Suprapubic skin (tissue), 3 donors: Measurements from ENCODE around the gene SLC23A3.

Source experiments
- CTCF ChIP-seq, 2 donors: fragments of 200-600 bp in 1 of 2; fragments of 450-650 bp in 1 of 2; sonication (generic) in 1 of 2; IDR thresholded peaks; one replicate each; pipeline ENCODE4 v1.5.1; 2016 to 2019; ENCODE audit warnings: antibody characterized with exemption in 2 of 2, mild to moderate bottlenecking in 1 of 2, moderate library complexity in 1 of 2
- POLR2A ChIP-seq, 2 donors: fragments of 450-650 bp; IDR thresholded peaks; one replicate each; pipeline ENCODE4 v1.6.1; 2017; ENCODE audit warnings: antibody characterized with exemption in 2 of 2, mild to moderate bottlenecking in 2 of 2, moderate library complexity in 2 of 2

GRCh38 chr2:219199470-219200211, 29.8 kb upstream of the SLC23A3 start:
- TF ChIP-seq CTCF (IDR thresholded peaks at IDR 0.05) (no peak), POLR2A (IDR thresholded peaks at IDR 0.05) (no peak)
